ENCODE data around the gene PPL. TPM values are rescaled to one million over a fixed set of nuclear protein-coding genes. Genes with fewer than 3 reads are reported as not detected.

Gene PPL
- total and polyA plus RNA-seq, 2 of the 13 experiments (the other 11 are each of a cell fraction or from before 2014, with no cell fraction given) = 5.7 to 6.6 TPM

GRCh38 chr16:4862639-4863038 lies 74.3 kb downstream of the PPL start (continued):
- TF ChIP-seq ZBTB33 (CRISPR knock-in tag; IDR thresholded peaks at IDR 0.05) (peak; percentile 19; the same call in 1 of the 2 replicates), RBAK (CRISPR knock-in tag; IDR thresholded peaks at IDR 0.05) (no peak)

GRCh38 chr16:4860727-4861342 lies 76.1 kb downstream of the PPL start:
- Histone ChIP-seq H4K20me1 (ENCODE audit: insufficient read depth, low read length) (no peaks in the 10 kb centered on the region), H3K27ac (ENCODE audit: extremely low read length, insufficient read depth, low read length) (no peak overlapping the region), H3K4me2 (ENCODE audit: low read depth, low read length) (no peak overlapping the region), H3K4me1 (ENCODE audit: insufficient read depth, low read length) (peaks cover 8% of the 10 kb centered on the region; the same call in 1 of the 2 replicates), H3K36me3 (replicated peaks in 1 of 2; ENCODE audit: control insufficient read depth in 1 of 2, insufficient read depth in 2 of 2, low read length in 2 of 2) (peaks cover 26 to 87% of the 10 kb centered on the region in 2 experiments), H3K27me3 (ENCODE audit: control insufficient read depth in 1 of 2, insufficient read depth in 2 of 2, low read length in 2 of 2) (no peaks in the 10 kb centered on the region), H3K9me3 (ENCODE audit: low read length) (no peaks in the 10 kb centered on the region), H3K79me2 (ENCODE audit: insufficient read depth, low read length) (peaks cover 30% of the 10 kb centered on the region), H3K4me3 (replicated peaks in 1 of 3; ENCODE audit: insufficient read depth in 1 of 3, low read depth in 2 of 3, low read length in 3 of 3) (no peak overlapping the region), H2AFZ (ENCODE audit: low read length) (no peak overlapping the region), H3K9ac (ENCODE audit: insufficient read depth, low read depth, low read length) (no peak overlapping the region)
- ATAC-seq (no peak), FAIRE-seq (no peak), DNase-seq (ENCODE audit: low spot score) (no peak)
- CTCF ChIA-PET (ENCODE audit: low intra/inter-chr PET ratio, low total read pairs) = no interaction called here
- intact Hi-C loops (cut with micrococcal nuclease; ENCODE audit: unreplicated experiment) (no loop called here), in situ Hi-C loops (cut with HindIII; ENCODE audit: extremely low pct_ligation_motif_present, low pct_unique_long_range_greater_than_20kb) (no loop called here)
- WGBS (ENCODE audit: low lambda C conversion rate) = 96% methylated on average over 13 of the region's 14 CpGs
- BruUV-seq (replicated peaks) = no TSS peak
- POLR2A ChIA-PET = no interaction called here
- no peak for TF ChIP-seq ZNF383 (CRISPR knock-in tag; IDR thresholded peaks at IDR 0.05; ENCODE audit: borderline replicate concordance)
- no peak for TF ChIP-seq RERE (CRISPR knock-in tag; IDR thresholded peaks at IDR 0.05; ENCODE audit: low read depth)
- no peak for TF ChIP-seq JUND (CRISPR knock-in tag; IDR thresholded peaks at IDR 0.05)
- TF ChIP-seq GABPA (IDR thresholded peaks at IDR 0.05; ENCODE audit: low read depth, low read length) = no peak
- no peak for TF ChIP-seq GABPA (CRISPR knock-in tag; IDR thresholded peaks at IDR 0.05; ENCODE audit: low read depth)
- no peak for TF ChIP-seq ZC3H13 (CRISPR knock-in tag; IDR thresholded peaks at IDR 0.05)
- no peak for TF ChIP-seq SRSF4 (IDR thresholded peaks at IDR 0.05; ENCODE audit: low read depth, low read length, poor library complexity, severe bottlenecking)
- TF ChIP-seq NR1H2 (CRISPR knock-in tag; IDR thresholded peaks at IDR 0.05; ENCODE audit: borderline replicate concordance, low read depth) = no peak
- TF ChIP-seq MIER2 (CRISPR knock-in tag; IDR thresholded peaks at IDR 0.05) = no peak
- no peak for TF ChIP-seq ZNF619 (CRISPR knock-in tag; IDR thresholded peaks at IDR 0.05)
- TF ChIP-seq ZBTB20 (CRISPR knock-in tag; IDR thresholded peaks at IDR 0.05; ENCODE audit: borderline replicate concordance, low read depth) = no peak
- no peak for TF ChIP-seq ZNF546 (CRISPR knock-in tag; conservative IDR thresholded peaks at IDR 0.05)
- no peak for TF ChIP-seq PTBP1 (IDR thresholded peaks at IDR 0.05; ENCODE audit: low read depth, low read length, poor library complexity, severe bottlenecking)
- TF ChIP-seq ZNF782 (CRISPR knock-in tag; IDR thresholded peaks at IDR 0.05; ENCODE audit: borderline replicate concordance) = no peak

Measured in HepG2 (cell line).